ENCODE data around the gene ANKRD65. TPM values are rescaled to one million over a fixed set of nuclear protein-coding genes. Genes with fewer than 3 reads are reported as not detected.

The ANKRD65 gene
- total and polyA plus RNA-seq, 10 donors: 0.43 to 4.3 (median 1.6) TPM

GRCh38 chr1:1397839-1398523, 23.1 kb downstream of the ANKRD65 start:
- peak overlapping the region in 4 of 8 donors; percentile 85 to 93 (median 90) for H3K27ac ChIP-seq
- peaks cover 18 to 83% (median 59%) of the 10 kb centered on the region in 6 donors for H3K4me1 ChIP-seq
- TF ChIP-seq CTCF (IDR thresholded peaks at IDR 0.05 in 8 of 11, conservative IDR thresholded peaks at IDR 0.05 in 3 of 11): no peak
- TF ChIP-seq POLR2AphosphoS5 (IDR thresholded peaks at IDR 0.05): no peak
- TF ChIP-seq POLR2A (IDR thresholded peaks at IDR 0.05): no peak
- intact Hi-C loops (cut with DNase I; ENCODE audit: low total_unique reads): no loop called here
- DNase-seq: no peak
- H3K9me3 ChIP-seq: no peaks in the 10 kb centered on the region
- H3K36me3 ChIP-seq: peaks cover 3 to 80% (median 74%) of the 10 kb centered on the region in 6 donors
- no peaks in the 10 kb centered on the region for H3K27me3 ChIP-seq (replicated peaks in 1 of 7)
- 45 to 62% (median 50%) methylated on average over 19 of the region's 19 CpGs for WGBS, 5 donors
- H3K4me3 ChIP-seq: peak overlapping the region; percentile 92 to 100 (median 98)

GRCh38 chr1:1395166-1395565, 25.9 kb downstream of the ANKRD65 start:
- H3K27me3 ChIP-seq (replicated peaks in 1 of 7): no peaks in the 10 kb centered on the region
- TF ChIP-seq POLR2AphosphoS5 (IDR thresholded peaks at IDR 0.05) (peak in 1 of 3 donors; percentile 20), CTCF (IDR thresholded peaks at IDR 0.05 in 8 of 11, conservative IDR thresholded peaks at IDR 0.05 in 3 of 11) (no peak)
- H3K4me1 ChIP-seq: peaks cover 11 to 69% (median 44%) of the 10 kb centered on the region in 6 donors
- DNase-seq: no peak
- no peak overlapping the region for H3K4me3 ChIP-seq
- H3K36me3 ChIP-seq: peaks cover 12 to 82% (median 79%) of the 10 kb centered on the region in 6 donors
- intact Hi-C loops (cut with DNase I; ENCODE audit: low total_unique reads): no loop called here
- WGBS, 5 donors: 89 to 94% (median 92%) methylated on average over 11 of the region's 11 CpGs
- H3K27ac ChIP-seq: no peak overlapping the region
- H3K9me3 ChIP-seq: no peaks in the 10 kb centered on the region

GRCh38 chr1:1394116-1394515, 27.0 kb downstream of the ANKRD65 start:
- TF ChIP-seq POLR2A (IDR thresholded peaks at IDR 0.05): no peak
- no peak for TF ChIP-seq CTCF (IDR thresholded peaks at IDR 0.05 in 8 of 11, conservative IDR thresholded peaks at IDR 0.05 in 3 of 11)
- no peak for TF ChIP-seq POLR2AphosphoS5 (IDR thresholded peaks at IDR 0.05)
- no peak for DNase-seq
- H3K27ac ChIP-seq: no peak overlapping the region
- no peak overlapping the region for H3K4me3 ChIP-seq
- no peaks in the 10 kb centered on the region for H3K9me3 ChIP-seq
- no peaks in the 10 kb centered on the region for H3K27me3 ChIP-seq (replicated peaks in 1 of 7)
- intact Hi-C loops (cut with DNase I; ENCODE audit: low total_unique reads): no loop called here
- WGBS, 5 donors: 82 to 96% (median 91%) methylated on average over 7 of the region's 7 CpGs
- H3K4me1 ChIP-seq: peaks cover 10 to 63% (median 37%) of the 10 kb centered on the region in 6 donors
- peaks cover 14 to 92% (median 89%) of the 10 kb centered on the region in 6 donors for H3K36me3 ChIP-seq

GRCh38 chr1:1393428-1393827, 27.6 kb downstream of the ANKRD65 start:
- intact Hi-C loops (cut with DNase I; ENCODE audit: low total_unique reads): no loop called here

More at GRCh38 chr1:1393428-1393827, 27.6 kb downstream of the ANKRD65 start:
- TF ChIP-seq POLR2AphosphoS5 (IDR thresholded peaks at IDR 0.05) (peak in 1 of 3 donors; percentile 57), CTCF (IDR thresholded peaks at IDR 0.05 in 8 of 11, conservative IDR thresholded peaks at IDR 0.05 in 3 of 11) (no peak)
- WGBS, 5 donors: 92 to 98% (median 96%) methylated on average over 11 of the region's 11 CpGs
- Histone ChIP-seq H3K4me3 (no peak overlapping the region), H3K27ac (no peak overlapping the region), H3K27me3 (replicated peaks in 1 of 7) (no peaks in the 10 kb centered on the region), H3K9me3 (no peaks in the 10 kb centered on the region), H3K36me3 (peaks cover 14 to 99% (median 96%) of the 10 kb centered on the region in 6 donors), H3K4me1 (peaks cover 10 to 59% (median 35%) of the 10 kb centered on the region in 6 donors)
- no peak for DNase-seq

Data from spleen (tissue), 11 donors.